Measurements from ENCODE around the gene ARMCX4. TPM values are rescaled to one million over a fixed set of nuclear protein-coding genes. Genes with fewer than 3 reads are reported as not detected.

ARMCX4 gene
- total and polyA plus RNA-seq, 2 of the 8 experiments (the other 6 are each of a cell fraction or from before 2014, with no cell fraction given): 3.7 to 14.5 TPM

- no peak overlapping the region for H2BK20ac ChIP-seq (ENCODE audit: low read length)
- no peaks in the 10 kb centered on the region for H3K9me3 ChIP-seq (ENCODE audit: insufficient read depth in 2 of 2, low read depth in 1 of 2, low read length in 1 of 2)
- H2AK5ac ChIP-seq (ENCODE audit: low read depth, low read length): no peak overlapping the region
- no peak overlapping the region for H3K4ac ChIP-seq (replicated peaks; ENCODE audit: insufficient read length, low read depth, low read length)
- 85% methylated on average over 2 of the region's 2 CpGs; no CpG with 5 or more reads in 1 of the 2 experiments for WGBS, 2 experiments (ENCODE audit: extremely low coverage in 1 of 2, insufficient coverage in 1 of 2, insufficient read length in 1 of 2, insufficient replicate concordance in 2 of 2, low coverage in 1 of 2, low lambda C conversion rate in 2 of 2, missing lambda C conversion rate in 1 of 2)
- H3K27me3 ChIP-seq (replicated peaks in 1 of 4; ENCODE audit: control insufficient read depth in 3 of 4, extremely low read depth in 1 of 4, insufficient read depth in 3 of 4, low read length in 3 of 4): no peaks in the 10 kb centered on the region
- no peak overlapping the region for H2BK12ac ChIP-seq (ENCODE audit: low read depth, low read length)
- ChIA-PET CTCF (ENCODE audit: partially characterized antibody) (no interaction called here), POLR2A (ENCODE audit: partially characterized antibody) (no interaction called here)
- no peak overlapping the region for H2BK5ac ChIP-seq (ENCODE audit: low read depth, low read length)
- no peak overlapping the region for H2BK15ac ChIP-seq (ENCODE audit: low read length)
- H3K79me1 ChIP-seq (ENCODE audit: low read depth, low read length): no peaks in the 10 kb centered on the region
- no peak for DNase-seq (ENCODE audit: low read depth in 1 of 2, low spot score in 2 of 2)
- H2AFZ ChIP-seq (ENCODE audit: low read length): no peak overlapping the region
- H3K4me3 ChIP-seq (ENCODE audit: extremely low read depth in 1 of 4, insufficient read depth in 2 of 4, low read depth in 3 of 4, low read length in 4 of 4): no peak overlapping the region
- no peak overlapping the region for H4K8ac ChIP-seq (ENCODE audit: extremely low read depth, insufficient read depth, low read length)
- no peak overlapping the region for H3K4me2 ChIP-seq (ENCODE audit: insufficient read depth in 1 of 2, low read depth in 2 of 2, low read length in 2 of 2)
- H3K4me1 ChIP-seq (replicated peaks in 1 of 4; ENCODE audit: control insufficient read depth in 3 of 4, insufficient read depth in 4 of 4, low read length in 3 of 4): no peaks in the 10 kb centered on the region
- H3K36me3 ChIP-seq (ENCODE audit: control insufficient read depth in 2 of 4, insufficient read depth in 4 of 4, low read length in 3 of 4): no peaks in the 10 kb centered on the region
- H3K18ac ChIP-seq (ENCODE audit: extremely low read depth, low read length): no peak overlapping the region
- H4K91ac ChIP-seq (replicated peaks; ENCODE audit: insufficient read length, low read length): no peak overlapping the region
- H3K14ac ChIP-seq (ENCODE audit: insufficient read length): no peak overlapping the region
- H3K9ac ChIP-seq (replicated peaks in 1 of 4; ENCODE audit: extremely low read depth in 1 of 4, low read depth in 3 of 4, low read length in 3 of 4): no peak overlapping the region
- H4K20me1 ChIP-seq (replicated peaks in 1 of 2; ENCODE audit: control insufficient read depth in 1 of 2, insufficient read depth in 2 of 2, low read length in 2 of 2): no peaks in the 10 kb centered on the region
- no peaks in the 10 kb centered on the region for H3K79me2 ChIP-seq (ENCODE audit: control insufficient read depth in 1 of 2, insufficient read depth in 2 of 2, low read length in 2 of 2)
- no peak overlapping the region for H3K27ac ChIP-seq (ENCODE audit: low read depth, low read length)
- H3K23me2 ChIP-seq (ENCODE audit: low read depth, low read length): no peaks in the 10 kb centered on the region
- H2BK120ac ChIP-seq (replicated peaks; ENCODE audit: low read depth, low read length): no peak overlapping the region
- H3K56ac ChIP-seq (replicated peaks; ENCODE audit: insufficient read length, low read depth, low read length): no peak overlapping the region
- H4K5ac ChIP-seq (ENCODE audit: insufficient read length, low read depth, low read length): no peak overlapping the region
- H3K23ac ChIP-seq (ENCODE audit: insufficient read length): no peak overlapping the region
- FAIRE-seq: no peak
- no peak for TF ChIP-seq TAF1 (IDR thresholded peaks at IDR 0.05; ENCODE audit: low read depth, low read length)
- TF ChIP-seq CBX8 (IDR thresholded peaks at IDR 0.05; ENCODE audit: borderline replicate concordance, low read depth, low read length): no peak
- TF ChIP-seq RAD21 (IDR thresholded peaks at IDR 0.05 in 1 of 2, conservative IDR thresholded peaks at IDR 0.05 in 1 of 2; ENCODE audit: low read depth in 2 of 2, low read length in 2 of 2): no peak
- TF ChIP-seq SIN3A (conservative IDR thresholded peaks at IDR 0.05 in 1 of 2, IDR thresholded peaks at IDR 0.05 in 1 of 2; ENCODE audit: low read depth in 1 of 2, low read length in 2 of 2): no peak
- no peak for TF ChIP-seq JUND (IDR thresholded peaks at IDR 0.05; ENCODE audit: low read length)
- no peak for TF ChIP-seq ATF2 (IDR thresholded peaks at IDR 0.05; ENCODE audit: low read length)
- TF ChIP-seq FOSL1 (IDR thresholded peaks at IDR 0.05; ENCODE audit: insufficient read depth, low read depth, low read length): no peak
- TF ChIP-seq KDM1A (IDR thresholded peaks at IDR 0.05; ENCODE audit: borderline replicate concordance, low read length): no peak
- TF ChIP-seq CHD1 (IDR thresholded peaks at IDR 0.05; ENCODE audit: low read depth, low read length): no peak
- no peak for TF ChIP-seq CTCF (IDR thresholded peaks at IDR 0.05; ENCODE audit: control extremely low read depth in 1 of 3, insufficient read depth in 1 of 3, low read depth in 1 of 3, low read length in 3 of 3)
Measured at GRCh38 chrX:101530944-101531343, 45.7 kb downstream of the ARMCX4 start.

All from H1 (cell line).